ENCODE measurements around the gene SEZ6.

- TF ChIP-seq GATA3 (IDR thresholded peaks at IDR 0.05; ENCODE audit: low read depth, low read length) (no peak), GATA2 (IDR thresholded peaks at IDR 0.05; ENCODE audit: low read depth, low read length) (peak; percentile 22; the same call in 1 of the 2 replicates)
Observed at GRCh38 chr17:28929787-28930186, 76.0 kb downstream of the SEZ6 start.

Measured in SH-SY5Y (cell line).